OCI-LY7 (cell line): Measurements from ENCODE around the gene COL13A1. TPM values are rescaled to one million over a fixed set of nuclear protein-coding genes. Genes with fewer than 3 reads are reported as not detected.

Experiments
- BruUV-seq: library from RNA; stranded (reverse); fragments of 400-500 nt; replicated peaks from 2 replicates; lab custom pipeline; 2021; lab: Mats Ljungman, UMichigan
- CTCF ChIA-PET: fragments of 300-600 bp; sonication (Branson Sonifier 250); formaldehyde crosslinking; loops from one replicate; lab custom pipeline; 2022; ENCODE audit warnings: antibody characterized with exemption; ENCODE audit not compliant: unreplicated experiment; lab: Charles Lee
- POLR2A ChIA-PET: fragments of 300-600 bp; sonication (Branson Sonifier 250); formaldehyde crosslinking; loops from one replicate; lab custom pipeline; 2022; ENCODE audit warnings: antibody characterized with exemption; lab: Charles Lee
- DNase-seq: peaks from one replicate; pipeline ENCODE4 v3.0.0-alpha.2; 2015; ENCODE audit warnings: low spot score
- H2AFZ ChIP-seq: fragments of 200-600 bp; sonication (generic), shearing (Covaris generic); 2 replicates; pipeline ENCODE4 v1.6.1; 2014; ENCODE audit warnings: mild to moderate bottlenecking, antibody characterized with exemption, low read length, moderate library complexity
- H3K27ac ChIP-seq: fragments of 200-600 bp; sonication (generic); 2 replicates; pipeline ENCODE4 v1.5.1; 2014; ENCODE audit warnings: mixed run types, low read depth, mild to moderate bottlenecking, moderate library complexity, low read length, inconsistent platforms; ENCODE audit not compliant: poor library complexity, severe bottlenecking
- H3K36me3 ChIP-seq: fragments of 200-600 bp; sonication (generic); 2 replicates; pipeline ENCODE4 v1.6.1; 2014; ENCODE audit warnings: mild to moderate bottlenecking, antibody characterized with exemption, low read length, moderate library complexity, mixed read lengths; ENCODE audit not compliant: insufficient read depth
- H3K4me1 ChIP-seq: fragments of 200-600 bp; sonication (generic); 2 replicates; pipeline ENCODE4 v1.5.1; 2014; ENCODE audit warnings: mild to moderate bottlenecking, low read length; ENCODE audit not compliant: insufficient read depth, poor library complexity, severe bottlenecking
- H3K4me2 ChIP-seq: fragments of 200-600 bp; sonication (generic); 2 replicates; pipeline ENCODE4 v1.6.1; 2014; ENCODE audit warnings: mild to moderate bottlenecking, low read length
- H3K4me3 ChIP-seq: fragments of 200-600 bp; sonication (generic); 2 replicates; pipeline ENCODE4 v1.5.1; 2014; ENCODE audit warnings: mild to moderate bottlenecking, low read depth, low read length; ENCODE audit not compliant: poor library complexity, severe bottlenecking
- H3K79me2 ChIP-seq: fragments of 200-600 bp; sonication (generic); 2 replicates; pipeline ENCODE4 v1.6.1; 2016; ENCODE audit warnings: low read depth, mild to moderate bottlenecking, low read length, moderate library complexity, mixed read lengths; ENCODE audit not compliant: insufficient read depth
- H3K9me2 ChIP-seq: fragments of 200-600 bp; sonication (generic); 2 replicates; pipeline ENCODE4 v1.6.1; 2016; ENCODE audit warnings: mild to moderate bottlenecking, low read length, mixed read lengths; ENCODE audit not compliant: insufficient read depth
- H3K9me3 ChIP-seq: fragments of 200-600 bp; sonication (generic); 2 replicates; pipeline ENCODE4 v1.6.1; 2014; ENCODE audit warnings: mild to moderate bottlenecking, mixed run types, low read length, mixed read lengths
- H4K20me1 ChIP-seq: fragments of 200-600 bp; sonication (generic); 2 replicates; pipeline ENCODE4 v1.6.1; 2014; ENCODE audit warnings: mild to moderate bottlenecking, antibody characterized with exemption, low read length, moderate library complexity, mixed read lengths; ENCODE audit not compliant: insufficient read depth
- CTCF ChIP-seq: fragments of 200-600 bp; sonication (generic); conservative IDR thresholded peaks from 2 replicates; pipeline ENCODE4 v1.5.1; 2014; ENCODE audit warnings: mild to moderate bottlenecking, antibody characterized with exemption, low read length, moderate library complexity, mixed read lengths
- EZH2phosphoT487 ChIP-seq: fragments of 200-600 bp; sonication (generic); IDR thresholded peaks from 2 replicates; pipeline ENCODE4 v1.6.1; 2018; ENCODE audit warnings: low read depth, borderline replicate concordance, mild to moderate bottlenecking, mixed run types, antibody characterized with exemption, low read length, moderate library complexity, mixed read lengths
- intact Hi-C: fragments of 100-400 bp; cut with micrococcal nuclease; formaldehyde crosslinking; loops from one replicate; pipeline ENCODE4 v1.10.0; 2022; ENCODE audit not compliant: unreplicated experiment
- total RNA-seq, 2 experiments: library from RNA; depleted of rRNA in 1 of 2; stranded (reverse); fragments of >200 nt in 1 of 2; shearing (Covaris generic) in 1 of 2; gene quantifications; 2 replicates each; pipeline ENCODE4 v1.2.3, GENCODE V29; 2014 to 2022

The COL13A1 gene
- total RNA-seq, 2 experiments from 2014 or later, result 0.06 TPM; not detected in 1

- no peaks in the 10 kb centered on the region for H3K36me3 ChIP-seq
- no peaks in the 10 kb centered on the region for H4K20me1 ChIP-seq
- no TSS peak for BruUV-seq
- intact Hi-C loops, result loop anchor here (10.0 kb wide), 1 partner anchor 307 kb away; no protein-coding TSS in a partner anchor
- CTCF ChIA-PET, result no interaction called here
- peak overlapping the region; percentile 50 for H3K4me2 ChIP-seq
- H3K9me3 ChIP-seq, result no peaks in the 10 kb centered on the region
- H2AFZ ChIP-seq, result peak overlapping the region; percentile 82
- H3K9me2 ChIP-seq, result no peaks in the 10 kb centered on the region
- H3K27ac ChIP-seq, result peak overlapping the region; percentile 45
- H3K4me1 ChIP-seq, result peaks cover 25% of the 10 kb centered on the region
- POLR2A ChIA-PET, result no interaction called here
- peak; percentile 79 for DNase-seq
- no peaks in the 10 kb centered on the region for H3K79me2 ChIP-seq
- no peak overlapping the region for H3K4me3 ChIP-seq
- TF ChIP-seq CTCF, result no peak
- TF ChIP-seq EZH2phosphoT487, result no peak
Observed at GRCh38 chr10:69952069-69952800, 150.5 kb downstream of the COL13A1 start.

GRCh38 chr10:69952821-69953221 is 151.1 kb downstream of the COL13A1 start:
- H3K9me3 ChIP-seq, result no peaks in the 10 kb centered on the region
- intact Hi-C loops, result loop anchor here (10.0 kb wide), 1 partner anchor 308 kb away; no protein-coding TSS in a partner anchor
- H3K36me3 ChIP-seq, result no peaks in the 10 kb centered on the region
- no peaks in the 10 kb centered on the region for H3K79me2 ChIP-seq
- H3K4me3 ChIP-seq, result no peak overlapping the region
- peak overlapping the region; percentile 50 for H3K4me2 ChIP-seq
- H3K27ac ChIP-seq, result peak overlapping the region; percentile 45
- POLR2A ChIA-PET, result no interaction called here
- TF ChIP-seq EZH2phosphoT487 (no peak), CTCF (peak; percentile 45; the same call in 1 of the 2 replicates)
- peak; percentile 66 for DNase-seq
- peak overlapping the region; percentile 82 for H2AFZ ChIP-seq
- H3K4me1 ChIP-seq, result peaks cover 25% of the 10 kb centered on the region
- no peaks in the 10 kb centered on the region for H4K20me1 ChIP-seq
- H3K9me2 ChIP-seq, result no peaks in the 10 kb centered on the region
- no TSS peak for BruUV-seq
- CTCF ChIA-PET, result no interaction called here

- POLR2A ChIA-PET, result interaction anchor here (0.7 kb wide), 1 partner anchor 15 kb away, joined by 3 read pairs; no protein-coding TSS in a partner anchor
- TF ChIP-seq CTCF, result no peak
- TF ChIP-seq EZH2phosphoT487, result no peak
- Histone ChIP-seq H3K9me2 (no peaks in the 10 kb centered on the region), H2AFZ (no peak overlapping the region), H3K4me2 (peak overlapping the region; percentile 50; the same call in 1 of the 2 replicates), H3K4me1 (peaks cover 29% of the 10 kb centered on the region), H3K27ac (no peak overlapping the region), H4K20me1 (no peaks in the 10 kb centered on the region), H3K9me3 (no peaks in the 10 kb centered on the region), H3K36me3 (no peaks in the 10 kb centered on the region), H3K79me2 (no peaks in the 10 kb centered on the region), H3K4me3 (no peak overlapping the region)
- CTCF ChIA-PET, result no interaction called here
- no peak for DNase-seq
- intact Hi-C loops, result loop anchor here (10.0 kb wide), 1 partner anchor 309 kb away; no protein-coding TSS in a partner anchor
- BruUV-seq, result no TSS peak
Observed at GRCh38 chr10:69953851-69954250, 152.1 kb downstream of the COL13A1 start.
